Peyer's patch (tissue), 4 donors: ENCODE data around the gene MEF2A.

Experiments
- CTCF ChIP-seq, 6 experiments: fragments of 450-650 bp in 4 of 6; fragments of 200-600 bp in 2 of 6; sonication (generic) in 1 of 6; IDR thresholded peaks; one replicate each; pipeline ENCODE4 v1.5.1; 2017 to 2019; ENCODE audit warnings: antibody characterized with exemption in 6 of 6, mild to moderate bottlenecking in 3 of 6, moderate library complexity in 1 of 6
- POLR2A ChIP-seq, 2 donors: fragments of 450-650 bp; IDR thresholded peaks; one replicate each; pipeline ENCODE4 v1.5.1; 2017; ENCODE audit warnings: antibody characterized with exemption in 2 of 2, mild to moderate bottlenecking in 2 of 2, moderate library complexity in 2 of 2

DNA sequence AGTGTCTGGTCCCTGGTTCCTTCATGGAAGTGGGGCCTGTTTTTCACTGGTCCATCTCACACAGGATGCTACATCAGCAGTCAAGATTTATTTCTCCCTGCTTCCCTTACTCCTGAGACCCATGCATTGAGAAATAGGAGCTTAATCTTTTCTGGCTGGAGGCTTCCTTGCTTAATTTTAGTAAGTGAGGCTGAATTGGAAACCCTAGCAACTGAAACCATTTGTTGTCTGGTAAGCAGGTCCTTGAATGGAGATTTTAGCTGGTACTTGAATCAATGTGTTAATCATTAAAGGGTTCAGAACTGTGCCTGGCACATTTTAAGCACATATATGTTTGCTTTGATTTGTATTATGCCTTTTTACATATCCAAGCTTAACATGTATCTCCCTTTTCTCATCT is 20.2 kb upstream of the MEF2A start:
- no peak for TF ChIP-seq CTCF (IDR thresholded peaks at IDR 0.05)
- TF ChIP-seq POLR2A (IDR thresholded peaks at IDR 0.05), result no peak
